CD4-positive, alpha-beta T cell treated with Interferon gamma for 1 hour (primary cell): ENCODE data around the gene ALDH5A1.
A peak's percentile ranks its signal among the peaks of the same experiment; 100 is the strongest.

Source experiments
- DNase-seq: peaks from one replicate; pipeline ENCODE4 v3.0.0-alpha.2; 2020

Gene ALDH5A1

DNA sequence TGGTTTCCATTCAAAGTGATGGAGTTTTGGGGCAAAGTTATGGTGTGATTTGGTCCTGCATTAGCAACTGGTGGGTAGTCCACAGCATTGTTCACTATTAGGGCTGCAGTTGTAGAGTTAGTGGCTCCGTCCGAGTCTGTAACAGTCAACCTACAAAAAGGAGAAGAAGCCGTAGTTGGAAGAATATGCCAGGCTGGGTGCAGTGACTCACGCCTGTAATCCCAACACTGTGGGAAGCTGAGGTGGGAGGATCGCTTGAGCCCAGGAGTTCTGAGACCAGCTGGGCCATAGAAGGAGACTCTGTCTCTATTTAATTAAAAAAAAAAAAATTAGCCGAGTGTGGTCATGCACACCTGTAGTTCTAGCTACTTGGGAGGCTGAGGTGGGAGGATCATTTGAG is 81.7 kb downstream of the ALDH5A1 start:
- DNase-seq: no peak

GRCh38 chr6:24581084-24581669 is 86.4 kb downstream of the ALDH5A1 start:
- peak; percentile 60 for DNase-seq

DNA sequence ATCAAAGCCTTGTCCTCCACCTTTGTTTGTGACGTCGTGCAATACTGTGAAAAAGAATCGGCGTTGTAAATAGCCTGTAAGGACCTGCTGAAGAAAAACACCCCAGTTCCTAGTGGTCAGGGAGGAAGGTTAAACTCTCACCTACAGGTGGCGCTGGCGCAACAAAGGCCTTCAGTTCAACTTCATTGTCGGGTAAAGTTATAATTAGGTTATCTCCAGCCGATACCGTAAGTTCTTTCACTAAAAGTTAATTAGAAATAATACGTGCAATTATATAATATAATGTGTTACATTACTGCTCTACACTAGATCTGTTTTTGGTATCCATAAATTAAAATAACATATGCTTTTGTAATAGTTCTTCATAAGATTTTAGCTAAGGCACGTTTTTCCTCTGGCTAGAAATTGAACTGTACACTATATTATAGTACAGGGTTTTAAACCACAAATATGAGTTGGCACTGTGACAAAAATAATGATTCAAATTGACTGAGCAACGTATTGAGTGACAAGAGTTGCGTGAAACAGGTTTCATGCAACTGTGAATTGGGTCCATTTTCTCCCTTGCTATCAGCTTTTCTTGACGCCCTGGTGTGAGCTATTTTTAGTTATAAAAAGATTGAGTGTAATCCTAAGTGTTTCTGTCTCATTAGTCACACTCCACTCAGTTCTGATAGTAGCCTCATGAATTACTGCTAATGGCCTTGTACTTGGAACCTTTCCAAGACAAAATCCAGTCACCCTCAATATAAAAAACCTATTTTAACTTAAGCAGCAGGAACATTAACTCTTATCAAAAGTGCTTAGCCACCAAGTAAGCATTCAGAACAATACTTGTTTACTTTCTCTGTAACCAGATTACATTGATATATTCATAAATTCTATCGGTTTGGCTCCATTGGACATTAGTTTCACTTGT is 89.0 kb downstream of the ALDH5A1 start:
- DNase-seq: peak; percentile 54

DNA sequence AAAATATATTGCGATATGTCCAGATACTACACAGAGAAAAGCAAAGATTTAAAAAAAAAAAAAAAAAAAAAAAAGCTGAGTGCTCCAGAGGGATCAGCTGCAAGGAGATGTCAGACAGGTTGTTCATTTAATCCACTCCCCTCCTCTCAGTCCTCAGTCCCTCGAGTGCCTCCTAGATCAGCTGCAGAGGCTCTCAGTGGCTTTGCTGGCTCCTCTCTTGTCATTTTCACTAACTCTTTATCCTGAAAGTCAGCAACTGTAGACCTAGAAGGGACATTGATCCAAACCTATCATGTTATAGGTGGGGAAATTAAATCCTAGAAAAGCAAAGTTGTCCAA is 89.6 kb downstream of the ALDH5A1 start:
- DNase-seq: no peak
